ENCODE data around the gene YIPF5.

GRCh38 chr5:144177548-144177947 is 7.1 kb upstream of the YIPF5 start:
- TF ChIP-seq POLR2A (IDR thresholded peaks at IDR 0.05) (no peak), POLR2AphosphoS5 (IDR thresholded peaks at IDR 0.05; ENCODE audit: insufficient read depth in 1 of 2, low read depth in 1 of 2) (no peak)
- TF ChIP-seq, protein P1, sequence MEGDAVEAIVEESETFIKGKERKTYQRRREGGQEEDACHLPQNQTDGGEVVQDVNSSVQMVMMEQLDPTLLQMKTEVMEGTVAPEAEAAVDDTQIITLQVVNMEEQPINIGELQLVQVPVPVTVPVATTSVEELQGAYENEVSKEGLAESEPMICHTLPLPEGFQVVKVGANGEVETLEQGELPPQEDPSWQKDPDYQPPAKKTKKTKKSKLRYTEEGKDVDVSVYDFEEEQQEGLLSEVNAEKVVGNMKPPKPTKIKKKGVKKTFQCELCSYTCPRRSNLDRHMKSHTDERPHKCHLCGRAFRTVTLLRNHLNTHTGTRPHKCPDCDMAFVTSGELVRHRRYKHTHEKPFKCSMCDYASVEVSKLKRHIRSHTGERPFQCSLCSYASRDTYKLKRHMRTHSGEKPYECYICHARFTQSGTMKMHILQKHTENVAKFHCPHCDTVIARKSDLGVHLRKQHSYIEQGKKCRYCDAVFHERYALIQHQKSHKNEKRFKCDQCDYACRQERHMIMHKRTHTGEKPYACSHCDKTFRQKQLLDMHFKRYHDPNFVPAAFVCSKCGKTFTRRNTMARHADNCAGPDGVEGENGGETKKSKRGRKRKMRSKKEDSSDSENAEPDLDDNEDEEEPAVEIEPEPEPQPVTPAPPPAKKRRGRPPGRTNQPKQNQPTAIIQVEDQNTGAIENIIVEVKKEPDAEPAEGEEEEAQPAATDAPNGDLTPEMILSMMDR (IDR thresholded peaks at IDR 0.05), result no peak

All from vagina (tissue), 2 donors.